HEK293 (cell line): ENCODE results near the gene BTBD16.

Experiments
- CTCF ChIA-PET: fragments of 350-600 bp; formaldehyde crosslinking; extraction: SDS; loops from one replicate; lab custom pipeline; 2021; ENCODE audit warnings: antibody characterized with exemption; lab: Yijun Ruan, JAX
- POLR2A ChIA-PET: fragments of 300-600 bp; formaldehyde crosslinking; extraction: SDS; loops from one replicate; lab custom pipeline; 2020; ENCODE audit warnings: antibody characterized with exemption, inconsistent platforms; lab: Yijun Ruan, JAX
- H3K27ac ChIP-seq: fragments of 200-500 bp; sonication (Bioruptor generic); 2 replicates; pipeline ENCODE4 v1.5.1; 2014; ENCODE audit warnings: low read depth, low read length, control low read depth, inconsistent platforms; ENCODE audit errors: extremely low read depth
- H3K36me3 ChIP-seq, 2 experiments: fragments of 200-500 bp in 1 of 2; sonication (Bioruptor generic) in 1 of 2; 1 replicate in 1 of 2; 2 replicates in 1 of 2; pipeline ENCODE4 v1.5.1; 2014 to 2017; ENCODE audit warnings: inconsistent platforms in 2 of 2, low read length in 2 of 2; ENCODE audit not compliant: control insufficient read depth in 2 of 2, insufficient read depth in 1 of 2
- H3K4me1 ChIP-seq: fragments of 200-500 bp; sonication (Bioruptor generic); 2 replicates; pipeline ENCODE4 v1.5.1; 2014; ENCODE audit warnings: mild to moderate bottlenecking, low read length, inconsistent platforms; ENCODE audit not compliant: control insufficient read depth, insufficient read depth
- H3K4me3 ChIP-seq: 2 replicates; pipeline ENCODE4 v1.5.1; 2011; ENCODE audit warnings: low read depth, mild to moderate bottlenecking, control low read depth, low read length, moderate library complexity
- H3K9me3 ChIP-seq: fragments of 200-500 bp; sonication (Bioruptor generic); 2 replicates; pipeline ENCODE4 v1.5.1; 2014; ENCODE audit warnings: low read depth, low read length, inconsistent platforms; ENCODE audit not compliant: control insufficient read depth, insufficient read depth
- HOXD13 ChIP-seq: sonication (generic); formaldehyde crosslinking; IDR thresholded peaks from 2 replicates; pipeline ENCODE4 v1.8.0; 2022; ENCODE audit warnings: missing genetic modification reagents, borderline replicate concordance
- KLF7 ChIP-seq: fragments of 450-650 bp; formaldehyde crosslinking; IDR thresholded peaks from 2 replicates; pipeline ENCODE4 v1.5.1; 2016; ENCODE audit warnings: missing biosample characterization, missing genetic modification characterization, borderline replicate concordance
- MZF1 ChIP-seq: fragments of 450-650 bp; formaldehyde crosslinking; IDR thresholded peaks from 2 replicates; pipeline ENCODE4 v1.5.1; 2017; ENCODE audit warnings: missing biosample characterization, missing genetic modification characterization, borderline replicate concordance
- PRDM1 ChIP-seq: fragments of 450-650 bp; formaldehyde crosslinking; IDR thresholded peaks from 2 replicates; pipeline ENCODE4; 2016; ENCODE audit warnings: missing biosample characterization, missing genetic modification characterization
- ZBTB8A ChIP-seq: fragments of 450-650 bp; formaldehyde crosslinking; IDR thresholded peaks from 2 replicates; pipeline ENCODE4 v1.5.1; 2016; ENCODE audit warnings: missing biosample characterization, missing genetic modification characterization
- ZNF221 ChIP-seq: fragments of 450-650 bp; formaldehyde crosslinking; IDR thresholded peaks from 2 replicates; pipeline ENCODE4 v1.5.1; 2017; ENCODE audit warnings: missing biosample characterization, missing genetic modification characterization, borderline replicate concordance
- ZNF274 ChIP-seq, 2 experiments: fragments of 200-500 bp in 1 of 2; fragments of 450-650 bp in 1 of 2; sonication (Bioruptor generic) in 1 of 2; formaldehyde crosslinking in 1 of 2; IDR thresholded peaks; 2 replicates each; pipeline versions ENCODE4 v1.5.1 to v1.6.1; 2014 to 2016; ENCODE audit warnings: borderline replicate concordance in 1 of 2, inconsistent platforms in 1 of 2, low read length in 1 of 2, missing biosample characterization in 1 of 2, missing genetic modification characterization in 1 of 2
- ZNF335 ChIP-seq: fragments of 450-650 bp; formaldehyde crosslinking; conservative IDR thresholded peaks from 2 replicates; pipeline ENCODE4 v1.5.1; 2016; ENCODE audit warnings: missing biosample characterization, missing genetic modification characterization
- ZNF37A ChIP-seq: fragments of 450-650 bp; IDR thresholded peaks from 2 replicates; pipeline ENCODE4 v1.5.1; 2018; ENCODE audit warnings: missing biosample characterization, missing genetic modification characterization
- ZNF501 ChIP-seq: fragments of 450-650 bp; formaldehyde crosslinking; IDR thresholded peaks from 2 replicates; pipeline ENCODE4 v1.5.1; 2016; ENCODE audit warnings: missing biosample characterization, missing genetic modification characterization
- ZNF514 ChIP-seq: fragments of 450-650 bp; formaldehyde crosslinking; IDR thresholded peaks from 2 replicates; pipeline ENCODE4 v1.5.1; 2016; ENCODE audit warnings: missing biosample characterization, missing genetic modification characterization
- ZNF571 ChIP-seq: fragments of 450-650 bp; formaldehyde crosslinking; IDR thresholded peaks from 2 replicates; pipeline ENCODE4 v1.5.0; 2017; ENCODE audit warnings: missing biosample characterization, missing genetic modification characterization
- ZNF677 ChIP-seq: fragments of 450-650 bp; IDR thresholded peaks from 2 replicates; pipeline ENCODE4 v1.5.0; 2018; ENCODE audit warnings: missing biosample characterization, mild to moderate bottlenecking, missing genetic modification characterization, moderate library complexity
- ZNF747 ChIP-seq: fragments of 450-650 bp; formaldehyde crosslinking; IDR thresholded peaks from 2 replicates; pipeline ENCODE4 v1.5.1; 2016; ENCODE audit warnings: missing biosample characterization, missing genetic modification characterization
- TF ChIP-seq, protein P1 (sequence below): fragments of 450-650 bp; formaldehyde crosslinking; IDR thresholded peaks from 2 replicates; pipeline ENCODE4 v1.5.1; 2016; ENCODE audit warnings: missing biosample characterization, missing genetic modification characterization
- TF ChIP-seq, protein P2 (sequence below): fragments of 450-650 bp; formaldehyde crosslinking; optimal IDR thresholded peaks from 2 replicates; pipeline ENCODE3; 2016; ENCODE audit warnings: missing biosample characterization, mild to moderate bottlenecking, missing genetic modification characterization
- TF ChIP-seq, protein P3 (sequence below): fragments of 450-650 bp; formaldehyde crosslinking; IDR thresholded peaks from 2 replicates; pipeline ENCODE4 v1.5.0; 2017; ENCODE audit warnings: missing biosample characterization, missing genetic modification characterization, borderline replicate concordance
- TF ChIP-seq, protein P4 (sequence below): fragments of 450-650 bp; formaldehyde crosslinking; IDR thresholded peaks from 2 replicates; pipeline ENCODE4 v1.5.1; 2017; ENCODE audit warnings: missing biosample characterization, missing genetic modification characterization
- TF ChIP-seq, protein P5 (sequence below): fragments of 450-650 bp; formaldehyde crosslinking; IDR thresholded peaks from 2 replicates; pipeline ENCODE4 v1.5.1; 2016; ENCODE audit warnings: missing biosample characterization, missing genetic modification characterization
- TF ChIP-seq, protein P6 (sequence below): fragments of 450-650 bp; IDR thresholded peaks from 2 replicates; pipeline ENCODE4 v1.5.1; 2018; ENCODE audit warnings: missing biosample characterization, missing genetic modification characterization

The BTBD16 gene

DNA sequence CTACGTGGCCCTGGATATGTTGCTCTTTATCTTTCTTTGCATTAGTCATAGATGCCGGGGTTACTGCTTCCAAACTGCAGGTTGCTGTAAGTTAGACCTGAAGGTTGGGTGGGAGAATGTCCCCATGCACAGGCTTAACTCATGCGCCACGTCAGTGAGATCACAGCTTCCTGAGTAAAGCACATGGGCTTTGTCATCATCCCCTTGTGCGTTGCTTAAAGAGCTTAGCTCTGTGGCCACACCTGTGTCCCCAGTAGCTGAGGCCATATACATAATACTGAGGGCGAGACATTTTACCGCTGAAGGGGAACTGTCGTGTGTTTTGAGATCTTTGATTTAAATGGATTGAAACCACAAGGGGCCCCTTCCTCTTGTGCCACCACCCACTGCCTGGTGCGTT, 45.8 kb upstream of the BTBD16 start:
- H3K36me3 ChIP-seq, result peaks cover 0 to 28% of the 10 kb centered on the region in 2 experiments; a peak in 2 of 3 replicates
- no peaks in the 10 kb centered on the region for H3K4me1 ChIP-seq
- no peaks in the 10 kb centered on the region for H3K9me3 ChIP-seq
- CTCF ChIA-PET, result no interaction called here
- H3K4me3 ChIP-seq, result no peak overlapping the region
- no peak overlapping the region for H3K27ac ChIP-seq
- POLR2A ChIA-PET, result no interaction called here
- TF ChIP-seq, protein P1, sequence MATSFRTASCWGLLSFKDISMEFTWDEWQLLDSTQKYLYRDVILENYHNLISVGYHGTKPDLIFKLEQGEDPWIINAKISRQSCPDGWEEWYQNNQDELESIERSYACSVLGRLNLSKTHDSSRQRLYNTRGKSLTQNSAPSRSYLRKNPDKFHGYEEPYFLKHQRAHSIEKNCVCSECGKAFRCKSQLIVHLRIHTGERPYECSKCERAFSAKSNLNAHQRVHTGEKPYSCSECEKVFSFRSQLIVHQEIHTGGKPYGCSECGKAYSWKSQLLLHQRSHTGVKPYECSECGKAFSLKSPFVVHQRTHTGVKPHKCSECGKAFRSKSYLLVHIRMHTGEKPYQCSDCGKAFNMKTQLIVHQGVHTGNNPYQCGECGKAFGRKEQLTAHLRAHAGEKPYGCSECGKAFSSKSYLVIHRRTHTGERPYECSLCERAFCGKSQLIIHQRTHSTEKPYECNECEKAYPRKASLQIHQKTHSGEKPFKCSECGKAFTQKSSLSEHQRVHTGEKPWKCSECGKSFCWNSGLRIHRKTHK, result no peak
- no peak for TF ChIP-seq ZNF501 (tag by site-specific recombination)
- TF ChIP-seq ZNF221, result no peak
- TF ChIP-seq MZF1 (tag by site-specific recombination), result no peak
- no peak for TF ChIP-seq ZNF274 (IDR thresholded peaks at IDR 0.05; ENCODE audit: low read length)
- TF ChIP-seq ZNF274 (tag by site-specific recombination; IDR thresholded peaks at IDR 0.05; ENCODE audit: borderline replicate concordance), result no peak
- TF ChIP-seq, protein P2, sequence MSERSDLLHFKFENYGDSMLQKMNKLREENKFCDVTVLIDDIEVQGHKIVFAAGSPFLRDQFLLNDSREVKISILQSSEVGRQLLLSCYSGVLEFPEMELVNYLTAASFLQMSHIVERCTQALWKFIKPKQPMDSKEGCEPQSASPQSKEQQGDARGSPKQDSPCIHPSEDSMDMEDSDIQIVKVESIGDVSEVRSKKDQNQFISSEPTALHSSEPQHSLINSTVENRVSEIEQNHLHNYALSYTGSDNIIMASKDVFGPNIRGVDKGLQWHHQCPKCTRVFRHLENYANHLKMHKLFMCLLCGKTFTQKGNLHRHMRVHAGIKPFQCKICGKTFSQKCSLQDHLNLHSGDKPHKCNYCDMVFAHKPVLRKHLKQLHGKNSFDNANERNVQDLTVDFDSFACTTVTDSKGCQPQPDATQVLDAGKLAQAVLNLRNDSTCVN (tag by site-specific recombination), result no peak
- TF ChIP-seq ZNF514, result no peak
- TF ChIP-seq, protein P3, sequence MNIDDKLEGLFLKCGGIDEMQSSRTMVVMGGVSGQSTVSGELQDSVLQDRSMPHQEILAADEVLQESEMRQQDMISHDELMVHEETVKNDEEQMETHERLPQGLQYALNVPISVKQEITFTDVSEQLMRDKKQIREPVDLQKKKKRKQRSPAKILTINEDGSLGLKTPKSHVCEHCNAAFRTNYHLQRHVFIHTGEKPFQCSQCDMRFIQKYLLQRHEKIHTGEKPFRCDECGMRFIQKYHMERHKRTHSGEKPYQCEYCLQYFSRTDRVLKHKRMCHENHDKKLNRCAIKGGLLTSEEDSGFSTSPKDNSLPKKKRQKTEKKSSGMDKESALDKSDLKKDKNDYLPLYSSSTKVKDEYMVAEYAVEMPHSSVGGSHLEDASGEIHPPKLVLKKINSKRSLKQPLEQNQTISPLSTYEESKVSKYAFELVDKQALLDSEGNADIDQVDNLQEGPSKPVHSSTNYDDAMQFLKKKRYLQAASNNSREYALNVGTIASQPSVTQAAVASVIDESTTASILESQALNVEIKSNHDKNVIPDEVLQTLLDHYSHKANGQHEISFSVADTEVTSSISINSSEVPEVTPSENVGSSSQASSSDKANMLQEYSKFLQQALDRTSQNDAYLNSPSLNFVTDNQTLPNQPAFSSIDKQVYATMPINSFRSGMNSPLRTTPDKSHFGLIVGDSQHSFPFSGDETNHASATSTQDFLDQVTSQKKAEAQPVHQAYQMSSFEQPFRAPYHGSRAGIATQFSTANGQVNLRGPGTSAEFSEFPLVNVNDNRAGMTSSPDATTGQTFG (tag by site-specific recombination), result no peak
- TF ChIP-seq, protein P4, sequence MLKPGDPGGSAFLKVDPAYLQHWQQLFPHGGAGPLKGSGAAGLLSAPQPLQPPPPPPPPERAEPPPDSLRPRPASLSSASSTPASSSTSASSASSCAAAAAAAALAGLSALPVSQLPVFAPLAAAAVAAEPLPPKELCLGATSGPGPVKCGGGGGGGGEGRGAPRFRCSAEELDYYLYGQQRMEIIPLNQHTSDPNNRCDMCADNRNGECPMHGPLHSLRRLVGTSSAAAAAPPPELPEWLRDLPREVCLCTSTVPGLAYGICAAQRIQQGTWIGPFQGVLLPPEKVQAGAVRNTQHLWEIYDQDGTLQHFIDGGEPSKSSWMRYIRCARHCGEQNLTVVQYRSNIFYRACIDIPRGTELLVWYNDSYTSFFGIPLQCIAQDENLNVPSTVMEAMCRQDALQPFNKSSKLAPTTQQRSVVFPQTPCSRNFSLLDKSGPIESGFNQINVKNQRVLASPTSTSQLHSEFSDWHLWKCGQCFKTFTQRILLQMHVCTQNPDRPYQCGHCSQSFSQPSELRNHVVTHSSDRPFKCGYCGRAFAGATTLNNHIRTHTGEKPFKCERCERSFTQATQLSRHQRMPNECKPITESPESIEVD, result no peak
- TF ChIP-seq ZNF677, result no peak
- no peak for TF ChIP-seq ZNF747
- TF ChIP-seq ZNF335, result no peak
- no peak for TF ChIP-seq HOXD13 (CRISPR knock-in tag)
- TF ChIP-seq KLF7 (tag by site-specific recombination), result no peak
- no peak for TF ChIP-seq ZNF37A (tag by site-specific recombination)
- no peak for TF ChIP-seq ZBTB8A (tag by site-specific recombination)
- TF ChIP-seq, protein P5, sequence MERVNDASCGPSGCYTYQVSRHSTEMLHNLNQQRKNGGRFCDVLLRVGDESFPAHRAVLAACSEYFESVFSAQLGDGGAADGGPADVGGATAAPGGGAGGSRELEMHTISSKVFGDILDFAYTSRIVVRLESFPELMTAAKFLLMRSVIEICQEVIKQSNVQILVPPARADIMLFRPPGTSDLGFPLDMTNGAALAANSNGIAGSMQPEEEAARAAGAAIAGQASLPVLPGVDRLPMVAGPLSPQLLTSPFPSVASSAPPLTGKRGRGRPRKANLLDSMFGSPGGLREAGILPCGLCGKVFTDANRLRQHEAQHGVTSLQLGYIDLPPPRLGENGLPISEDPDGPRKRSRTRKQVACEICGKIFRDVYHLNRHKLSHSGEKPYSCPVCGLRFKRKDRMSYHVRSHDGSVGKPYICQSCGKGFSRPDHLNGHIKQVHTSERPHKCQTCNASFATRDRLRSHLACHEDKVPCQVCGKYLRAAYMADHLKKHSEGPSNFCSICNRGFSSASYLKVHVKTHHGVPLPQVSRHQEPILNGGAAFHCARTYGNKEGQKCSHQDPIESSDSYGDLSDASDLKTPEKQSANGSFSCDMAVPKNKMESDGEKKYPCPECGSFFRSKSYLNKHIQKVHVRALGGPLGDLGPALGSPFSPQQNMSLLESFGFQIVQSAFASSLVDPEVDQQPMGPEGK (tag by site-specific recombination), result no peak
- TF ChIP-seq, protein P6, sequence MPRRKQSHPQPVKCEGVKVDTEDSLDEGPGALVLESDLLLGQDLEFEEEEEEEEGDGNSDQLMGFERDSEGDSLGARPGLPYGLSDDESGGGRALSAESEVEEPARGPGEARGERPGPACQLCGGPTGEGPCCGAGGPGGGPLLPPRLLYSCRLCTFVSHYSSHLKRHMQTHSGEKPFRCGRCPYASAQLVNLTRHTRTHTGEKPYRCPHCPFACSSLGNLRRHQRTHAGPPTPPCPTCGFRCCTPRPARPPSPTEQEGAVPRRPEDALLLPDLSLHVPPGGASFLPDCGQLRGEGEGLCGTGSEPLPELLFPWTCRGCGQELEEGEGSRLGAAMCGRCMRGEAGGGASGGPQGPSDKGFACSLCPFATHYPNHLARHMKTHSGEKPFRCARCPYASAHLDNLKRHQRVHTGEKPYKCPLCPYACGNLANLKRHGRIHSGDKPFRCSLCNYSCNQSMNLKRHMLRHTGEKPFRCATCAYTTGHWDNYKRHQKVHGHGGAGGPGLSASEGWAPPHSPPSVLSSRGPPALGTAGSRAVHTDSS (tag by site-specific recombination), result no peak
- TF ChIP-seq PRDM1 (tag by site-specific recombination), result no peak
- TF ChIP-seq ZNF571 (tag by site-specific recombination), result no peak
